Bronchial epithelial cell (primary cell): ENCODE results near the gene CHRD. TPM values are rescaled to one million over a fixed set of nuclear protein-coding genes. Genes with fewer than 3 reads are reported as not detected.

ENCODE experiments used
- DNase-seq: peaks from one replicate; pipeline ENCODE4 v3.0.0-alpha.2; 2010; ENCODE audit warnings: low read depth
- FAIRE-seq: peaks from 2 replicates; lab custom pipeline; 2011; peaks lifted over from hg19 to GRCh38; lab: Jason Lieb, UNC
- H3K27me3 ChIP-seq: 2 replicates; pipeline ENCODE4 v1.5.1; 2011; ENCODE audit warnings: low read length; ENCODE audit not compliant: control insufficient read depth, insufficient read depth
- H3K36me3 ChIP-seq: 2 replicates; pipeline ENCODE4 v1.5.1; 2011; ENCODE audit warnings: low read length; ENCODE audit not compliant: control insufficient read depth, insufficient read depth
- H3K4me3 ChIP-seq: 2 replicates; pipeline ENCODE4 v1.5.1; 2011; ENCODE audit warnings: mild to moderate bottlenecking, low read depth, low read length, control low read depth
- total RNA-seq: library from RNA; depleted of rRNA; stranded (reverse); fragments of >200 nt; gene quantifications from 2 replicates; pipeline ENCODE4 v1.2.1, GENCODE V29; 2014
- TF ChIP-seq, protein P1 (sequence below): IDR thresholded peaks from 2 replicates; pipeline ENCODE4 v1.5.1; 2011; ENCODE audit warnings: mild to moderate bottlenecking, moderate library complexity, low read length, control low read depth, inconsistent platforms; ENCODE audit not compliant: insufficient read depth, severe bottlenecking

CHRD gene
- total RNA-seq, 1 donor from 2014 or later = not detected

DNA sequence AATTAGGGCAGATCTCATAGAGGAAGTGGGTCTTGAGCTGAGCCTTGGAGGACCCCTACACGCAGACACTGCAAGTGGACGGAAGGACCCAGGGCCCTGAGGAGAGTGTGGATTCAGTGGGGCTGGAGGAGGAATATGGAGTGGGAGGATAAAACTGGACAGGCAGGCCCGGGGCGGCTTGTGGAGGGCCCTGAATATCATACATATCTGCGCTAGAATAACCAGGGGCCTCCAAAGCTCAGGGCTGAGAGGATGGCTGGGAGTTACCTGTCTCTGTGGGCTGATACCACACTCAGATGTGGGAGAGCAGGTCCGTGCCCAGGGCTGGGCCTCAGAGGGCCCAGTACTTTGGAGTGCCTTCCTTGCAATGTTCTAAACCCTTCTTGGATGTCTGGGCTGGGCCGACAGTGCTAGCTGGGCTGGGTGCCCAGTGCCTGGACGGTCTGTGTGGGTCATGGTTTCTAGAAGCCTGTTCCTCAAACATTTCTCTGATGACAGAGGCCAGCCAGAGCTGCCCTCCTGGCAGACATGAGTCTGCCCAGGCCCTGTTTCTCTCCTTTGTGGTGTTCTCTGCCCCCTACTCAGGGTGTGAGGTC, 29.6 kb downstream of the CHRD start:
- no peak for FAIRE-seq
- TF ChIP-seq, protein P1, sequence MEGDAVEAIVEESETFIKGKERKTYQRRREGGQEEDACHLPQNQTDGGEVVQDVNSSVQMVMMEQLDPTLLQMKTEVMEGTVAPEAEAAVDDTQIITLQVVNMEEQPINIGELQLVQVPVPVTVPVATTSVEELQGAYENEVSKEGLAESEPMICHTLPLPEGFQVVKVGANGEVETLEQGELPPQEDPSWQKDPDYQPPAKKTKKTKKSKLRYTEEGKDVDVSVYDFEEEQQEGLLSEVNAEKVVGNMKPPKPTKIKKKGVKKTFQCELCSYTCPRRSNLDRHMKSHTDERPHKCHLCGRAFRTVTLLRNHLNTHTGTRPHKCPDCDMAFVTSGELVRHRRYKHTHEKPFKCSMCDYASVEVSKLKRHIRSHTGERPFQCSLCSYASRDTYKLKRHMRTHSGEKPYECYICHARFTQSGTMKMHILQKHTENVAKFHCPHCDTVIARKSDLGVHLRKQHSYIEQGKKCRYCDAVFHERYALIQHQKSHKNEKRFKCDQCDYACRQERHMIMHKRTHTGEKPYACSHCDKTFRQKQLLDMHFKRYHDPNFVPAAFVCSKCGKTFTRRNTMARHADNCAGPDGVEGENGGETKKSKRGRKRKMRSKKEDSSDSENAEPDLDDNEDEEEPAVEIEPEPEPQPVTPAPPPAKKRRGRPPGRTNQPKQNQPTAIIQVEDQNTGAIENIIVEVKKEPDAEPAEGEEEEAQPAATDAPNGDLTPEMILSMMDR = no peak
- Histone ChIP-seq H3K27me3 (peaks cover 3% of the 10 kb centered on the region), H3K36me3 (no peaks in the 10 kb centered on the region), H3K4me3 (no peak overlapping the region)
- no peak for DNase-seq

DNA sequence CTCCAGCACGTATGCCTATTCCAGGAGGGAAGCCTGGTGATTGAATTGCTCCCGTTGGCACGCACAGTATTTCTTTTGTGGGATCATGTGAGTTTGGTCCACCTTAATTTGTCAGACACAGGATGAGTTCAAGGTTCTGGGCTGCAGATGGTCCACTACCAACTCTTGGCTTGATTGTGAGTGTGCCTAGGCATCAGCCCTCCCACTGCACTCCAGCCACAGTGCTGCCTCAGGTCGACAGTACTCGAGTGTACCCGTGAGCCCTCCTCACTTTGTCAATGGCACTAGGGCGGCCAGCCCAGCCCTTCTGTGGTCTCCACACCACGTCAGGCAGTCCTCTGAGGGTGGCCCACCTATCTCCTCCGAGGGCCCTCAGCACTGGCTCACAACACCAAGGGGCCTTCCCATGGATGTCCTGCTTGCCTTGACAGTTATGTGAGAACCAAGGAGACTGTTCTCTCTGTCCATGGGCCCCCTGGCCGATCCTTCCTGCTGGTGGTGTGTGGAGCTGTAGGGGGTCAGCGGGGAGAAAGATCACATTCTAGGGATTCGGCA, 30.2 kb downstream of the CHRD start:
- TF ChIP-seq, protein P1 = no peak
- FAIRE-seq (peak; percentile 43), DNase-seq (no peak)
- H3K4me3 ChIP-seq = no peak overlapping the region
- no peaks in the 10 kb centered on the region for H3K36me3 ChIP-seq
- H3K27me3 ChIP-seq = peaks cover 2% of the 10 kb centered on the region

DNA sequence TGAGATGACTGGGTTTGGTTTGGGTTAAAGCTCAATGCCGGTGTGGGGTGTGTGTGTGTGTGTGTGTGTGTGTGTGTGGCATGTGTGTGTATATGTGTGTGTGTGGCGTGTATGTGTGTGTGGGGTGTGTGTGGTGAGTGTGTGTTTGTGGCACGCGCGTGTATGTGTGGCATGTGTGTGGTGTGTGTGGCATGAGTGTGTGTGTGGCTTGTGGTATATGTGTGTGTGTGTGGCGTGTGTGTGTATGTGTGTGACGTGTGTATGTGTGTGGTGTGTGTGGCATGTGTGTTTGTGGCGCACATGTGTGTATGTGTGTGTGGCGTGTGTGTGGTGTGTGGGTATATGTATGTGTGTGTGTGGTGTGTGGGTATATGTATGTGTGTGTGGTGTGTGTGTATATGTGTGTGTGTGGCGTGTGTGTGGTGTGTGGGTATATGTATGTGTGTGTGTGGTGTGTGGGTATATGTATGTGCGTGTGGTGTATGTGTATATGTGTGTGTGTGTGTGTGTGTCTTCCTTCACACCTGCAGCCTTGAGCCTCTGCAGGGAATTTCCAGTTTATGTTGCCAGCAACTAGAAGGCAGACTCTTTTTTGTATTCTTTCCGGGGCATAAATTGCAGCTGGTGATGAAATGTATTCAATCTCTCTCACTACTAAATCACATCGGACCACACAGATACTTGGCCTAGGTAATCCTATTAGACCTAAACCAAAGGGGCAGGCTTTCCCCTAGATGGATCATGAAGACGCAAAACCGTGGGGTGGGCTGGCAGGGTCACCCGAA, 34.8 kb downstream of the CHRD start:
- Histone ChIP-seq H3K27me3 (no peaks in the 10 kb centered on the region), H3K4me3 (no peak overlapping the region), H3K36me3 (no peaks in the 10 kb centered on the region)
- DNase-seq (no peak), FAIRE-seq (peak; percentile 100)
- TF ChIP-seq, protein P1 = no peak

DNA sequence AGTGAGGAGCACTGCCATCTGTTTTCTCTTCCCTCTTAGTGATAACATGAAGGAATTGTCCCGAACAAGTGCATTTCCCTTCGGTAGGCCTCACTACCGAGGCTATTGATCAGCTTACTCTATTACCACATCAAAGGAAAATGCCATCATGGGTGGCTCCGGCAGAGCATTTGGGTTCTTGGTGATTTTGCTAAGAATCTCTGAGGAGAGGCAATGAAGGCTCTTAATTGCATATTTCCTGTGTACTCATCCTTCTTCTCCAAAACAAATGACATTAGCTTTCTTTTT, 35.3 kb downstream of the CHRD start:
- Histone ChIP-seq H3K27me3 (no peaks in the 10 kb centered on the region), H3K36me3 (no peaks in the 10 kb centered on the region), H3K4me3 (no peak overlapping the region)
- TF ChIP-seq, protein P1 = no peak
- FAIRE-seq (peak; percentile 13), DNase-seq (no peak)

DNA sequence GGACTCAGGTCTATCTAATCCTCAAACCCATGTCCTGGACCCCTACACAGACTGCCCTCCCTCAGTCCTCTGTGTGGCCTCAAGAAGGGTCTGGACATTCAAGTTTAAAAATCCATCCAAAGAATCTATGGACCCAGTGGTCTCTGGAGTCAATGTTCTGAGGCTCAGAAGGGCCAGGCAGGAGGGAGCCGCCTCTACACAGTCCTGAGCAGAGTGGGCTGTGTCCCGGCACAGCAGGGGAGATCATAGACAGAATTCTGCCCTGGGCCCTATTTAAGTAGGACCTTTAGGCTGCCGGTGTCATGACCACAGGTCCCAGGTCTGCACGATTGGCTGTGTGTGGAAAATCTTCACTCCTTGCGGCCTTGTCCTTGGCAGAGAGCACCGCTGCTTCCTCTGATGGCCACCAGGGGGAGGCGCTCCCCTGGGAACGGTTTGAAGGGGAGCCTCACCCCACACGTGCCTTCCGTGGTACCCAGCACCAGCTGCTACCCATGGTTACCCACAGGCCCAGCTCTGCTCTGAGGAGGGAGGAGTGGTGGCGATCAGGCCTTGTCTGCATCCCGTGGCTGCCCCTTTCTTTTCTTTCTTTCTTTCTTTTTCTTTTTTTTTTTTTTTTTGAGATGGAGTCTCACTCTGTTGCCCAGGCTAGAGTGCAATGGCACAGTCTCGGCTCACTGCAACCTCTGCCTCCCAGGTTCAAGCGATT, 37.9 kb downstream of the CHRD start:
- Histone ChIP-seq H3K36me3 (no peaks in the 10 kb centered on the region), H3K27me3 (no peaks in the 10 kb centered on the region), H3K4me3 (no peak overlapping the region)
- TF ChIP-seq, protein P1 = peak; percentile 97
- FAIRE-seq (no peak), DNase-seq (peak; percentile 45)
